ENCODE results near the gene ARL11. TPM values are rescaled to one million over a fixed set of nuclear protein-coding genes. Genes with fewer than 3 reads are reported as not detected.
"Not testable (repeated sequence)": the region's sequence is repeated elsewhere in the genome, so short reads cannot be mapped to it uniquely, and the experiment has no call there.

The ARL11 gene
- total RNA-seq, 2 experiments from 2014 or later = 0.62 to 0.72 TPM

DNA sequence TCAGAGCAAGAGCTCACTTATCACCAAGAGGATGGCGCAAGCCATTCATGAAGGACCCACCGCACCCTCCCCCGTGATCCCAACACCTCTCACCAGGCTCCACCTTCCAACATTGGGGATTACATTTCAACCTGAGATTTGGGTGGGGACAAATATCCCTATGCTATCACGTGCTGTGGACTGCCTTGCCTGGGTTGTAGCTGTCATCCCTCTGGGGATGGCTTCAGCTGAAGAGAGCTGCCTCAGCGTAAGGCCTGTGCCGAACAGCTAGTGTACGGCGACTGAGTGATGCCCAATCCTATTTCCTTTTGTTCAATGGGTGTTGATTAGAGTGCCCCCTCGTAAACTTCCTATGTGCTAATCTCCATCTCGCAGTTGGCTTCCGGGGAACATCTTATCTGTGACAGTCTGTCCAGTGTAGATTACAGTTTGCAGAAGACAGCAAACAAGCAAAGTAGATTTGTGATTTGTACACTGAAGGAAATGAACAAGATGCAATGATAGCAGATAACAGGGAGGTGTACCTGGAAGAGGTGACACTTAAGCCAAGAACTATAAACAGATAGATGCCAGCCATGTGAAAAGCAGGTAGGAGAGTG is 31.2 kb upstream of the ARL11 start:
- H3K27me3 Mint-ChIP-seq (ENCODE audit: low read depth) = no peaks in the 10 kb centered on the region
- CTCF ChIA-PET = no interaction called here
- H3K36me3 Mint-ChIP-seq (ENCODE audit: low read depth) = no peaks in the 10 kb centered on the region
- no peaks in the 10 kb centered on the region for H3K4me1 Mint-ChIP-seq (ENCODE audit: low read depth)
- H3K9me3 Mint-ChIP-seq = no peaks in the 10 kb centered on the region
- no peak overlapping the region for H3K4me3 Mint-ChIP-seq
- no peak overlapping the region for H3K27ac Mint-ChIP-seq
- intact Hi-C loops (cut with micrococcal nuclease) = no loop called here
- no peak for DNase-seq

DNA sequence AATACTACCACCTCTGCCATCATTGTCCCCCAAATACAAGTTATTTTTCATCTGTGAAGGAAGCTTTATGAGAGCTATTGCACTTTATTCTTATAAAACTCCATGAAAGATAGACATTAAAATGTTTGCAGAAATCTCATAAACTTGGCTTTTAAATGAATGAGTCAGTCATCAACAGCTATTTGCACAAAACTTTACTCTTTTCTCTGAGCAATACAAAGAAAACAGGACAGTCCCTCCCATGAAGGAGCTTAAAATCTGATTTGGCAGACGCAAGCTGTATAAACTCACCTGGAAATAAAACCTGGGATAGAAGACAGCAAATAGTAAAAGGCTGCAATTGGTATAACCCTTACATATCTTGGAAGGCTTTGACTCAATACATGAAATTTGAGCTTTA is 26.3 kb upstream of the ARL11 start:
- H3K9me3 Mint-ChIP-seq = no peaks in the 10 kb centered on the region
- H3K36me3 Mint-ChIP-seq (ENCODE audit: low read depth) = no peaks in the 10 kb centered on the region
- H3K4me1 Mint-ChIP-seq (ENCODE audit: low read depth) = peaks cover 2% of the 10 kb centered on the region
- intact Hi-C loops (cut with micrococcal nuclease) = no loop called here
- H3K27ac Mint-ChIP-seq = no peak overlapping the region
- DNase-seq = no peak
- CTCF ChIA-PET = interaction anchor here (0.6 to 1.2 kb wide), 3 partner anchors 32 to 300 kb away, joined by 3 to 8 read pairs (median 3); no protein-coding TSS in a partner anchor
- no peak overlapping the region for H3K4me3 Mint-ChIP-seq
- H3K27me3 Mint-ChIP-seq (ENCODE audit: low read depth) = no peaks in the 10 kb centered on the region

DNA sequence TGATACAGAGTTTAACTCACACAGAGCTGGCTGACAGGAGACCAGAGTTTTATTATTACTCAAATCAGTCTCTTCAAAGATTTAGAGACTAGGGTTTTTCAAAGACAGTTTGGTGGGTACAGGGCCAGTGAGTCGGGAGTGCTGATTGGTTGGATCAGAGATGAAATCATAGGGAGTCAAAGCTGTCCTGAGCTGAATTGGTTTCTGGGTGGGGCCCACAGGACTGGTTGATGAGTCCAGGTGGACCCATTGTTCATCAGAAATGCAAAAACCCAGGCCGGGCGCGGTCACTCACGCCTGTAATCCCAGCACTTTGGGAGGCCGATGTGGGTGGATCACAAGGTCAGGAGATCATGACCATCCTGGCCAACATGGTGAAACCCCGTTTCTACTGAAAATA is 25.7 kb upstream of the ARL11 start:
- H3K27ac Mint-ChIP-seq; intact Hi-C loops (cut with micrococcal nuclease); H3K4me3 Mint-ChIP-seq; H3K4me1 Mint-ChIP-seq (ENCODE audit: low read depth); H3K36me3 Mint-ChIP-seq (ENCODE audit: low read depth); H3K27me3 Mint-ChIP-seq (ENCODE audit: low read depth); H3K9me3 Mint-ChIP-seq: not testable (repeated sequence)
- peak; percentile 8 for DNase-seq
- CTCF ChIA-PET = interaction anchor here (0.6 to 1.2 kb wide), 3 partner anchors 32 to 301 kb away, joined by 3 to 8 read pairs (median 3); no protein-coding TSS in a partner anchor

DNA sequence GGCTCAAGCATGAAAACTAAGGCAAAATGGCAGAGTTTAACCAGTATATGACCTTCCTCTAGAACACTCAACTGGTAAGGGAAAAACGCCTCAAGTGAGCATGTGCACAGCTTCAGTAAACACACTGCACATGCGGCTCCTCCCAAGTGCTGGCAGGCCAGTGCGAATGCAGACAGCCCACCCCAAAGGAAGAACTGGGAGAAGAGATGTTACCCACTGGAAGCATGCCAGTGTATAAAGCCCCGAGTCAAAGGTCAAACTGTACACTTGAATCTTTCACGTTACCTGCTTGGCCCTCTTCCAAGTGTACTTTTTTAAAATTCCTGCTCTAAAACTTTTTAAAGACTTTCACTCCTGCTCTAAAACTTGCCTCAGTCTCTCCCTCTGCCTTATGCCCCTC is 23.7 kb upstream of the ARL11 start:
- Mint-ChIP-seq H3K4me1 (ENCODE audit: low read depth) (peaks cover 2% of the 10 kb centered on the region), H3K27ac (no peak overlapping the region), H3K36me3 (ENCODE audit: low read depth) (no peaks in the 10 kb centered on the region), H3K9me3 (no peaks in the 10 kb centered on the region), H3K4me3 (no peak overlapping the region), H3K27me3 (ENCODE audit: low read depth) (no peaks in the 10 kb centered on the region)
- no peak for DNase-seq
- CTCF ChIA-PET = interaction anchor here (0.7 kb wide), 1 partner anchor 304 kb away, joined by 3 read pairs; no protein-coding TSS in a partner anchor
- intact Hi-C loops (cut with micrococcal nuclease) = no loop called here

DNA sequence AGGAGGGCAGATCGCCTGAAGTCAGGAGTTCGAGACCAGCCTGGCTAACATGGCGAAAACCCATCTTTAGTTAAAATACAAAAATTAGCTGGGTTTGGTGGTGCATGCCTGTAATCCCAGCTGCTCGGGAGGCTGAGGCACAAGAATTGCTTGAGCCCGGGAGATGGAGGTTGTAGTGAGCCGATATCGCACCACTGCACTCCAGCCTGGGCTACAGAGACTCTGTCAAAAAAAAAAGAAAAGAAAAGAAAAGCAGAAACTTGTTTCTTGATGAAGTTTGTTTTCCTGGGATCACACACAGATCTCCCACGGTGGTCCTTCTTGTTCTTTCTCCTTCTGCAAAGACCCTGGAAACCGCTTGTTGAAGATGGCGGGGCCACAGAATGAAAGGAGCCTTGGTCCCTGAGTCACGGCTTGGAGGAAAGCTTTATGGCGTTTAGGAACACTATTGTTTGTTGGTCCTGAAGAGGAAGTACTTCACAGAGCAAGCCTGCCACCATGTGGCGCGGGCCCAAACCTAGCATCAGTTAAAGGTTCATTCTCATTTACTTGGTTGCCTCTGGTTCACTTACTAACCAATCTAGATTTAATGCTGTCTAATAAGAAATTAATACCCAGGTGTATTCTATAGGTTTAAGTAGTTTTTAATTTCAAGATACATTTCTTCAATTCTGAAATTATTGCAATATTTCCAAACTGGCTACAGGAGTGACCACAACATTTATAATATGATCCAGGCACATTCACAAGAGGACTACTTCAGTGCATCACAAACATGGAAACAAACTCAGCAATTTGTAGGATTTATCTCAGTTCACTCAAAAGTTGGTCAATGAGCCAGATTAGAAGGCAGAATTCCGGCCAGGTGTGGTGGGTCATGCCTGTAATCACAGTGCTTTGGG is 21.3 kb upstream of the ARL11 start:
- Mint-ChIP-seq H3K36me3 (ENCODE audit: low read depth) (no peaks in the 10 kb centered on the region), H3K27ac (peak overlapping the region; percentile 56), H3K4me1 (ENCODE audit: low read depth) (peaks cover 2% of the 10 kb centered on the region), H3K4me3 (peak overlapping the region; percentile 75), H3K9me3 (peaks cover 4% of the 10 kb centered on the region), H3K27me3 (ENCODE audit: low read depth) (no peaks in the 10 kb centered on the region)
- CTCF ChIA-PET = interaction anchor here (0.6 to 2.5 kb wide), 27 partner anchors 11 to 707 kb away, joined by 3 to 31 read pairs (median 4); partner anchors contain the start of genes CDADC1 and RCBTB1
- DNase-seq = peak; percentile 92
- intact Hi-C loops (cut with micrococcal nuclease) = loop anchor here (1.0 to 5.0 kb wide), 6 partner anchors 163 to 1010 kb away; partner anchors contain the start of genes CAB39L and SETDB2

DNA sequence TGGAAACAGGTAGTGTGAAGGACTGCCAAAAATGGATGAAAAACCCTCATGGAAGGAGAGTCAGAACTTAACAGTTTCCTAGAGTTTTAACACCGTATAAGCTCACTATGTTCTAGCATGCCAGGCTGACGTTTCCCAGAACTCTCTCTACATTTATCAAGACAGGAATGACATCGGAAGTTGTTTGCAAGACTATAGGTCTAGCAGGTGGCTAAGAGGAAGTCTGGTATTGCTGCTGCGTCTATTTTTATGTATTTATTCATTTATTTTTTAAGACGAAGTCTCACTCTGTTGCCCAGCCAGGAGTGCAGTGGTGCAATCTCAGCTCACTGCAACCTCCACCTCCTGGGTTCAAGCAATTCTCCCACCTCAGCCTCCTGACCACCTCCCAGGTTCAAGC is 20.5 kb upstream of the ARL11 start:
- H3K4me1 Mint-ChIP-seq (ENCODE audit: low read depth) = peaks cover 2% of the 10 kb centered on the region
- no peak overlapping the region for H3K4me3 Mint-ChIP-seq
- H3K27me3 Mint-ChIP-seq (ENCODE audit: low read depth) = no peaks in the 10 kb centered on the region
- no peaks in the 10 kb centered on the region for H3K36me3 Mint-ChIP-seq (ENCODE audit: low read depth)
- peaks cover 9% of the 10 kb centered on the region for H3K9me3 Mint-ChIP-seq
- CTCF ChIA-PET = interaction anchor here (0.6 to 2.5 kb wide), 10 partner anchors 22 to 327 kb away, joined by 3 to 31 read pairs (median 4); partner anchors contain the start of gene RCBTB1
- intact Hi-C loops (cut with micrococcal nuclease) = loop anchor here (1.0 to 5.0 kb wide), 6 partner anchors 163 to 1010 kb away; partner anchors contain the start of genes CAB39L and SETDB2
- DNase-seq = no peak
- H3K27ac Mint-ChIP-seq = no peak overlapping the region

DNA sequence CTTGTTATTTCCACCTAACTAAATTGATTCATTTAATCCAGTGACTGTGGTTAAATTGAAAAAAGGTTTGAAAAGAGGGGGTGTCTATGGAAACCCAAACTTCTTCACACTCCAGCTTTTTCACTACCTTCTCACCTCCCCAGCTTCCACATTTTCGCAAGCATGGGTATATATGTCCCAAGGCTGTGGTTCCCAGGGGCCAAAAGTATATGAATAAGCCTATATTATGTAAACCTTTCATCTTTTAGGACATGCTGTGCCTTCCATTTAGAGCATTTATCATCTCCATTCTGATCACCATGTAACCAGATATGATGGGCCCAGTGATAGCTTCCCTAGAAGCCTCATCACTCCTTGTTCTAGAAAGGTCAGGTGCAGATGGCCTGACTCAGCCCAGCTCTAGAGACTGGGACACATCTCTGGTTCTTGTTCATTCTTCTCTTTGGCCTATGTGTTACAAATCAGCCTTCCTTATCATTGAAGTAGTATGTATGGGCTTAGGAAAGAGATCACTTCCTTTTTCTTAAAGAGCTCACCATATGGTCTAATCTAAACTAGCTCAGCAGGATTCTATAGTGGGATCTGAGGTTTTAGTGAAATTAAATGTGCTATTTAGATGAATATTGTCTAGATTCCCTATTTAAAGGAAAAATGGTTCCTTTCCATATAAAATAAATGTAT is 19.5 kb upstream of the ARL11 start:
- Mint-ChIP-seq H3K9me3 (peaks cover 9% of the 10 kb centered on the region), H3K36me3 (ENCODE audit: low read depth) (no peaks in the 10 kb centered on the region), H3K4me3 (no peak overlapping the region), H3K27ac (no peak overlapping the region), H3K27me3 (ENCODE audit: low read depth) (no peaks in the 10 kb centered on the region), H3K4me1 (ENCODE audit: low read depth) (peaks cover 2% of the 10 kb centered on the region)
- CTCF ChIA-PET = interaction anchor here (0.6 to 2.2 kb wide), 9 partner anchors 9 to 360 kb away, joined by 3 to 7 read pairs (median 4); partner anchors contain the start of gene RCBTB1
- intact Hi-C loops (cut with micrococcal nuclease) = loop anchor here (5.0 kb wide), 2 partner anchors 239 to 1011 kb away; no protein-coding TSS in a partner anchor
- DNase-seq = no peak

DNA sequence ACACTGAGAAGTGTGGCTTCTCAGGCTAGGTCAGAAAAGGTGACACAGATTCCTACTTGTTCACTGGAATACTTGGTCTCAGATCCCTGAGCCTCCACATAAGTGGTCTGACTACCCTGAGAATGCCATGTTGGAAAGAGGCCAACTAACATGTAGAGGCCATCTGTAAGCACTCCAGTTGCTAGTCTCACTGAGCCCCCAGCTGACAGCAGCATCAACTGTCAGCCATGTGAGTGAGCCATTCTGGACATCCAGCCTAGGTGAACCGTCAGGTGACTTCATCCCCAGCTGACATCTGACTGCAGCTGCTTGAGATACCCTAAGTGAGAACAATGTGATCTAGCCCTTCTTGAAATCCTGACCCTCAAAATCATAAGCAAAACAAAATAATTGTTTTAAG is 18.1 kb upstream of the ARL11 start:
- intact Hi-C loops (cut with micrococcal nuclease) = no loop called here

DNA sequence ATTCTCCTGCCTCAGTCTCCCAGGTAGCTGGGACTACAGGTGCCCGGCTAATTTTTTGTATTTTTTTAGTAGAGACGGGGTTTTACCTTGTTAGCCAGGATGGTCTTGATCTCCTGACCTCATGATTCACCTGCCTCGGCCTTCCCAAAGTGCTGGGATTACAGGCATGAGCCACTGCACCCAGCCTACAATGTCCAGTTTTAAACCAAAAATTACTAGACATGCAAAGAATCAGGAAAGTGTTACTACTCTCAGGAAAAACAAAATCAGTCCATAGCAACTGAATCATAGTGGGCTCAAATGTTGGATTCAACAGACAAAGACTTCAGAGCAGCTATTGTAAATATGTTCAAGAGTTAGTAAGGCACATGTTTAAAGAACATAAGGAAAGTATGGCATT is 16.3 kb upstream of the ARL11 start:
- intact Hi-C loops (cut with micrococcal nuclease); DNase-seq; H3K27ac Mint-ChIP-seq; H3K27me3 Mint-ChIP-seq (ENCODE audit: low read depth); H3K36me3 Mint-ChIP-seq (ENCODE audit: low read depth); H3K4me1 Mint-ChIP-seq (ENCODE audit: low read depth); H3K4me3 Mint-ChIP-seq; H3K9me3 Mint-ChIP-seq: not testable (repeated sequence)
- CTCF ChIA-PET = interaction anchor here (0.6 to 1.0 kb wide), 4 partner anchors 12 to 313 kb away, joined by 3 to 5 read pairs (median 4); no protein-coding TSS in a partner anchor

More for the DNA sequence above, 18.1 kb upstream of the ARL11 start:
- no peak overlapping the region for H3K27ac Mint-ChIP-seq
- H3K27me3 Mint-ChIP-seq (ENCODE audit: low read depth) = no peaks in the 10 kb centered on the region
- H3K36me3 Mint-ChIP-seq (ENCODE audit: low read depth) = no peaks in the 10 kb centered on the region
- H3K4me1 Mint-ChIP-seq (ENCODE audit: low read depth) = peaks cover 2% of the 10 kb centered on the region
- CTCF ChIA-PET = no interaction called here
- H3K4me3 Mint-ChIP-seq = no peak overlapping the region
- no peak for DNase-seq
- peaks cover 9% of the 10 kb centered on the region for H3K9me3 Mint-ChIP-seq

DNA sequence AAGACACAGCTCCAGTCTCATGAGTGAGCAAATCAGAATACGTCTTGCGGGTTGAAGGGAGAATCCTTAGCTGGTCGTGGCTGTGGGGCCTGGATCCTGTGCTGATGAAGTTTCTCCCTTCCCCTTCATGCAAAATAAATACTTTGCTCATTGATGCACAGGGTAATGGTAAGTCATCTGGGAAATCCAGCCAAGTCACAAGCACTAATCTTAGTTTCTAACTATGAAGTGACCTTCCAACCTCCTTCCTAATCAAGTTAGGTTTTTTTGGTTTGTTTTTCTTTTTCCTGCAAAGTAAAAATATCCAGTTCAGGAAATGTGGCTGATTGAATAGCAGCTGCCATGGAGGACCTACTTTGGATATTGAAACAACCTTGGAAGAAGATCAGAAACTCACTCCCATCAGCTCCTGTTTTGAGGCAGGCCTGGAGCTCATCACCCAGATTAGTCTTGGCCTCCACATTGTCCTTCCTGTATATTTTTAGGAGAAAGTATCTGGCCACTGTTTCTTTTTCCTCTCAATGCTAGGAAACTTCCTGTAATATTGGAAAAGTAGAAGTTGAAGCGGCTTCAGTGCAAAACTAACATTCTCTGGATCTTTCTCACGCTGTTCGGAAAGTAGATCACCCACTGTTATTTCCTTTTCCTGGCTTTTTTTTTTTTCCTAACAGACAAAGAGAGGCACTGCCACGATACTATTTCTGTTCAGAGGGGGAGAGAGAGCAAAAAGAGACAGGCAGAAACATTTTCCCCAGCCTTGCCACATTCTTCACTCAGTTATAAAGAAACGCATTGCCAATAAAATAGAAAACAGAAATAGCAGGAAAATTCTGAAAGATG is 12.3 kb upstream of the ARL11 start:
- Mint-ChIP-seq H3K27me3 (ENCODE audit: low read depth) (peaks cover 4% of the 10 kb centered on the region), H3K4me3 (no peak overlapping the region), H3K9me3 (peaks cover 9% of the 10 kb centered on the region), H3K4me1 (ENCODE audit: low read depth) (peaks cover 3% of the 10 kb centered on the region), H3K36me3 (ENCODE audit: low read depth) (no peaks in the 10 kb centered on the region), H3K27ac (no peak overlapping the region)
- DNase-seq = no peak
- CTCF ChIA-PET = interaction anchor here (0.8 kb wide), 1 partner anchor 281 kb away, joined by 3 read pairs; no protein-coding TSS in a partner anchor
- intact Hi-C loops (cut with micrococcal nuclease) = no loop called here

DNA sequence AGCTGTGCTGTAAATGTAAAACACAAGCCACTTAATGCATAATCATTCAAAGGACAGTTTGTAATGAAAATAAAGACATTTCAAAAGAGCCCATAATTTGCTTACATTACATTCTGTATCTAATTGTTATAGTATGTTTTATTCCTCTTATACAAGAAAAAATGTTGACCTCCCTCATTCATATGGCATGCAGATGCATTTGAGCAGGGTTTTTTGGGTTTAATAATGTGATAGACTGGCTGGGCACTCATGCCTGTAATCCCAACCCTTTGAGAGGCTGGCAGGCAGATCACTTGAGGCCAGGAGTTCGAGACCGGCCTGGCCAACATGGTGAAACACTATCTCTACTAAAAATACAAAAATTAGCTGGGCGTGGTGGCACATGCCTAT is 11.6 kb upstream of the ARL11 start:
- no peak overlapping the region for H3K4me3 Mint-ChIP-seq
- H3K9me3 Mint-ChIP-seq = peaks cover 5% of the 10 kb centered on the region
- intact Hi-C loops (cut with micrococcal nuclease) = no loop called here
- DNase-seq = no peak
- no peaks in the 10 kb centered on the region for H3K36me3 Mint-ChIP-seq (ENCODE audit: low read depth)
- H3K27me3 Mint-ChIP-seq (ENCODE audit: low read depth) = peaks cover 4% of the 10 kb centered on the region
- CTCF ChIA-PET = no interaction called here
- peaks cover 3% of the 10 kb centered on the region for H3K4me1 Mint-ChIP-seq (ENCODE audit: low read depth)
- no peak overlapping the region for H3K27ac Mint-ChIP-seq

Data from activated naive CD4-positive, alpha-beta T cell treated with anti-CD3 and anti-CD28 coated beads for 36 hours (primary cell).